Mucosa of rectum (tissue), 2 donors: ENCODE data around the gene RAB40B.
"Not testable (repeated sequence)": the region's sequence is repeated elsewhere in the genome, so short reads cannot be mapped to it uniquely, and the experiment has no call there.

Source experiments
- H3K27ac ChIP-seq, 2 donors: one replicate each; pipeline ENCODE4 v1.7.0; 2013; ENCODE audit warnings: inconsistent platforms in 2 of 2, low read depth in 2 of 2, low read length in 2 of 2
- H3K27me3 ChIP-seq, 2 donors: one replicate each; pipeline ENCODE4 v1.7.0; 2013; ENCODE audit warnings: low read length in 2 of 2; ENCODE audit not compliant: control insufficient read depth in 2 of 2, insufficient read depth in 2 of 2
- H3K36me3 ChIP-seq, 2 donors: one replicate each; pipeline ENCODE4 v1.7.0; 2013; ENCODE audit warnings: low read length in 2 of 2; ENCODE audit not compliant: control insufficient read depth in 2 of 2, insufficient read depth in 2 of 2
- H3K4me1 ChIP-seq, 2 donors: one replicate each; pipeline ENCODE4 v1.7.0; 2013; ENCODE audit warnings: low read length in 2 of 2, mild to moderate bottlenecking in 1 of 2; ENCODE audit not compliant: control insufficient read depth in 2 of 2, insufficient read depth in 2 of 2
- H3K4me3 ChIP-seq, 2 donors: one replicate each; pipeline ENCODE4 v1.7.0; 2013; ENCODE audit warnings: low read length in 2 of 2
- H3K9ac ChIP-seq, 2 donors: one replicate each; pipeline ENCODE4 v1.7.0; 2013; ENCODE audit warnings: low read length in 2 of 2, low read depth in 1 of 2, mild to moderate bottlenecking in 1 of 2
- H3K9me3 ChIP-seq, 2 donors: one replicate each; pipeline ENCODE4 v1.7.0; 2013; ENCODE audit warnings: low read length in 2 of 2; ENCODE audit not compliant: control insufficient read depth in 2 of 2
- donor health status: healthy.
- donor health status: Normal muscosa, but diverticular disease.

The RAB40B gene

DNA sequence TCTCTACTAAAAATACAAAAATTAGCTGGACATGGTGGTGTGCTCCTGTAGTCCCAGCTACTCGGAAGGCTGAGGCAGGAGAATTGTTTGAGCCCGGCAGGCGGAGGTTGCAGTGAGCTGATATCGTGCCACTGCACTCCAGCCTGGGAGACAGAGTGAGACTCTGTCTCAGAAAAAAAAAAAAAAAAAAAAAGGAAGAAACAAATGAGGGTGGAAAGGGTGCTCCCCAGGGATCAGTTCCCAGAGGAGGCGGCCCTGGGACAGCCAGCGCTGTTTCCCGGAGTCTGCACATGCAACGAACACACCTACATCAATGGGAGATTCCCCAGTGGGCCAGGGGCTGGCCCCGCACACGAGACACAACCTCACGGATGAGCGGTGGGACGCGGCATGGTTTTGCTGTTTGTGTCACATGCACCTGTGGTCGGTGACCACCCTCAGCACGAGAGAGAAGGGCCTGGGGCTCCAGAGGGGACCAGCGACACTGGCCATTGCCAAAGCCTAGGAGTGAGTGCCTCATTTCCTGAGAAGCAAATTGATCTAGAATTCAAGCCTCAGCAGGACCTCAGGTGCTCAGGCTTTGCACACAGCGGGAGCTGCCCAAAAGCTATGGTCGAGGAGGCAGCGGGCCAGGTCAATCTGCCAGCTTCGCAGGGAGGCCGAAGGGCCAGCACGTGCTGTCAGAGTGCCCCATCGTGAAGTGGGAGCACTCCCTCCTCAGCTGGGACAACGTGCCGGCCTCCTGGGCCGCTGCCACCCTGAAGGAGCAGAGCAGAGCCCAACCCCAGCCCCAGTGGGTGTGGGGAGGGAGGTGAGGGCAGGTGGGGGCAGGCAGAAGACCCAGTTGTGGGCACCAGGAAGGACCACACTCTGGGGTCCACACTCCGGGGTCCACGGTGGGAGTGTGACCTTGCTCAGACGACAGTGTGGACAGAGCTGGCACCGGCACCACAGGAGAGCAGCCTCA, 36.5 kb downstream of the RAB40B start:
- no peak overlapping the region for H3K27ac ChIP-seq
- no peaks in the 10 kb centered on the region for H3K27me3 ChIP-seq
- no peaks in the 10 kb centered on the region for H3K9me3 ChIP-seq
- H3K36me3 ChIP-seq = peaks cover 31 to 36% of the 10 kb centered on the region in 2 donors
- H3K4me1 ChIP-seq = no peaks in the 10 kb centered on the region
- H3K9ac ChIP-seq = no peak overlapping the region
- no peak overlapping the region for H3K4me3 ChIP-seq

- no peaks in the 10 kb centered on the region for H3K9me3 ChIP-seq
- H3K27me3 ChIP-seq = no peaks in the 10 kb centered on the region
- H3K4me1 ChIP-seq = peaks cover 8 to 10% of the 10 kb centered on the region in 2 donors
- peaks cover 31 to 38% of the 10 kb centered on the region in 2 donors for H3K36me3 ChIP-seq
- no peak overlapping the region for H3K4me3 ChIP-seq
- H3K27ac ChIP-seq = no peak overlapping the region
- H3K9ac ChIP-seq = no peak overlapping the region
Measured at GRCh38 chr17:82659886-82660285, 38.6 kb downstream of the RAB40B start.

DNA sequence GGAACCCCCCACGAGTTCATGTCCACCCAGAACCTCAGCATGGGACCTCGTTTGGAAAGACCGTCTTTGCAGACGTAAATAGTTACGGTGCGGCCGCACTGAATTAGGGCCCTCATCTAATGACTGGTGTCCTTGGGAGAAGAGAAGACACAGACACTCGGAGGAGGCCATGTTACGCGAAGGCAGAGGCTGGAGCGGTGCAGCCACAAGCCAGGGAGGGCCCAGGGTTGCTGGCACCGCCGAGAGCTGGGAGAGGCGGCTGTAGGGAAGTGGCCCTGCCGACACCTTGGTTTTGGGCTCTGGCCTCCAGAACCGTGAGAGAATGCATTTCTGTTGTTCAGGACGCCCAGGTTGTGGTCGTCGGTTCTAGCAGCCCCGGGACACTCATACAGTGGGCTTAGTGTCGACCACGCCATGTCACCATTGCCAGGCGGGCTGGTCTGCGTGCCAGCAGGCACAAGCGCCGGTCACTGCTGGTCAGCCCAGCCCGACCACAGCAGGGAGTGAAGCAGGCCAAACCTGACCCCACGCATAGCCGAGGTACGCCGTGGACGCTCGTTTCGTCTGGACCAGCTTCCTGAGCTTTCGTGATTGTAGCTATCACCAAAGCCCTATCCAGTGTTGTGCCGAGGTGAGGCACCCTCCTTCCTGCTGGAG, 39.6 kb downstream of the RAB40B start:
- Histone ChIP-seq H3K27me3 (no peaks in the 10 kb centered on the region), H3K9ac (no peak overlapping the region), H3K27ac (no peak overlapping the region), H3K36me3 (peaks cover 31 to 38% of the 10 kb centered on the region in 2 donors), H3K9me3 (no peaks in the 10 kb centered on the region), H3K4me1 (peaks cover 18 to 19% of the 10 kb centered on the region in 2 donors), H3K4me3 (no peak overlapping the region)

DNA sequence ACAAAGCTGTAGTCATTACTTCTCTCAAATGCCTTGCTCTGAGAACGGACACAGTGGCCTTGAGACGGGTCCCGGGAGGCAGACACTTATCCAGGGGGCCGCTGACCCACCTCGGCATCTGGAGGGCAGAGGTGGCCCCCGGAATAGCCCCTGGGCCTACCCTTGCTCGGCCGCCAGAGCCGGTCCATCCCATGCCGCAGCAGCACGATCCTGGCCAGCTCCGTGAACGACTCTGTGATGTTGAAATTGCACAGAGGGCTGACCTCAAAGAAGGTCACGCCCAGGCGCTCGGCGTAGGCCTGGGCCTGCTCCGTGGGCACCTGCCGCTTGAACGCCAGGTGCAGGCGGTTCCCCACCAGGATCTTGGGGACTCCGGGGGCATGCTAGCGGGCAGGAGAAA, 40.2 kb downstream of the RAB40B start:
- Histone ChIP-seq H3K27ac (no peak overlapping the region), H3K36me3 (peaks cover 31 to 38% of the 10 kb centered on the region in 2 donors), H3K27me3 (no peaks in the 10 kb centered on the region), H3K9ac (no peak overlapping the region), H3K4me3 (no peak overlapping the region), H3K9me3 (no peaks in the 10 kb centered on the region), H3K4me1 (peaks cover 23 to 24% of the 10 kb centered on the region in 2 donors)

- H3K4me1 ChIP-seq = peaks cover 23 to 26% of the 10 kb centered on the region in 2 donors
Measured at GRCh38 chr17:82657926-82658325, 40.6 kb downstream of the RAB40B start.

DNA sequence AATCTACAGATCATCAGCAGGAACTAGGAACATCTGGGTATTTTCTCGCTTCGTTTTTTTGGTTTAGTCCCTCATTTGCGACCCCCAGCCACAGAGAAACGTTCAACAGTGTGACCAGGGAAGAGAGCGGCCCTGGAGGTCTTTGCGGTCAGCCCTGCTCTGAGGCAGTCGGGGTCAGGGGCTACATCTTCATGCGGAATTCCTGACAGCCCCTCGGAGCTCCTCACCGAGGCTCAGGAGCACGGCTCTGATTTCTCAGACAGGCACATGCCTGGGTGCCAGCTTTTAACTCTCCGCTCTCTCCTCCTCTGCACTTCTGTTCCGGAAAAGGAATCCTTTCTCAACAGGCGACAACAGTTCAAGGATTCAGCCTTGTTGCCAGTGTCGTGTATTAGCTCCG, 42.2 kb downstream of the RAB40B start:
- Histone ChIP-seq H3K9me3 (no peaks in the 10 kb centered on the region), H3K4me1 (peaks cover 23 to 30% of the 10 kb centered on the region in 2 donors), H3K9ac (no peak overlapping the region), H3K4me3 (no peak overlapping the region), H3K27ac (peak overlapping the region; percentile 88 to 90), H3K27me3 (no peaks in the 10 kb centered on the region), H3K36me3 (peaks cover 31 to 32% of the 10 kb centered on the region in 2 donors)

More at GRCh38 chr17:82657926-82658325, 40.6 kb downstream of the RAB40B start:
- H3K36me3 ChIP-seq = peaks cover 31 to 38% of the 10 kb centered on the region in 2 donors
- H3K4me3 ChIP-seq = no peak overlapping the region
- H3K9ac ChIP-seq = no peak overlapping the region
- H3K9me3 ChIP-seq = no peaks in the 10 kb centered on the region
- H3K27me3 ChIP-seq = no peaks in the 10 kb centered on the region
- H3K27ac ChIP-seq = no peak overlapping the region

GRCh38 chr17:82655523-82655922, 43.0 kb downstream of the RAB40B start:
- peaks cover 28 to 29% of the 10 kb centered on the region in 2 donors for H3K36me3 ChIP-seq
- H3K4me3 ChIP-seq = peak overlapping the region; percentile 59 to 69
- H3K9me3 ChIP-seq = no peaks in the 10 kb centered on the region
- peaks cover 23 to 30% of the 10 kb centered on the region in 2 donors for H3K4me1 ChIP-seq
- peak overlapping the region; percentile 43 to 75 for H3K9ac ChIP-seq
- H3K27ac ChIP-seq = peak overlapping the region; percentile 88 to 90
- H3K27me3 ChIP-seq = no peaks in the 10 kb centered on the region

GRCh38 chr17:82655038-82655479, 43.4 kb downstream of the RAB40B start:
- H3K27ac ChIP-seq = peak overlapping the region; percentile 88 to 90

DNA sequence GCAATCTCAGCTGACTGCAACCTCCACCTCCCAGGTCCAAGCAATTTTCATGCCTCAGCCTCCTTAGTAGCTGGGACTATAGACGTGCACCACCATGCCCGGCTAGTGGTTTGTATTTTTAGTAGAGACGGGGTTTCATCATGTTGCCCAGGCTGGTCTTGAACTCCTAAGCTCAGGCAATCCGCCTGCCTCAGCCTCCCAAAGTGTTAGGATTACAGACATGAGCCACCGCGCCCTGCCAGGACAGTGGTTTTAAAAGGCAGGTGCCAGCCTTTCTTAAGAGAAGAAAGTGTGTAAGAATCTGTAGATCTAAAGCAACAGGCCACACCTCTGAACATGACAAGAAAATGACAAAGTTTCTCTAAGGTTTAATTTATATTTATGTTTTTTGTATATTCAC, 43.9 kb downstream of the RAB40B start:
- H3K9me3 ChIP-seq, H3K27me3 ChIP-seq: not testable (repeated sequence)
- Histone ChIP-seq H3K36me3 (peaks cover 20% of the 10 kb centered on the region in 2 donors), H3K27ac (peak overlapping the region; percentile 88 to 90), H3K4me1 (peaks cover 23 to 30% of the 10 kb centered on the region in 2 donors), H3K9ac (peak overlapping the region; percentile 43 to 75), H3K4me3 (peak overlapping the region; percentile 59 to 69)

More at GRCh38 chr17:82655038-82655479, 43.4 kb downstream of the RAB40B start:
- H3K36me3 ChIP-seq = peaks cover 24 to 25% of the 10 kb centered on the region in 2 donors
- H3K9me3 ChIP-seq = no peaks in the 10 kb centered on the region
- peaks cover 23 to 30% of the 10 kb centered on the region in 2 donors for H3K4me1 ChIP-seq
- peak overlapping the region; percentile 43 to 75 for H3K9ac ChIP-seq
- H3K27me3 ChIP-seq = no peaks in the 10 kb centered on the region
- H3K4me3 ChIP-seq = peak overlapping the region; percentile 59 to 69
